ENCODE data around the gene ELF5. TPM values are rescaled to one million over a fixed set of nuclear protein-coding genes. Genes with fewer than 3 reads are reported as not detected.

The ELF5 gene
- total RNA-seq, 1 experiment from 2014 or later = not detected

- in situ Hi-C loops (cut with HindIII; ENCODE audit: low sequenced_read_pairs) = no loop called here
Measured at GRCh38 chr11:34499719-34500500, 13.7 kb downstream of the ELF5 start.

GRCh38 chr11:34495724-34496377 lies 17.7 kb downstream of the ELF5 start:
- in situ Hi-C loops (cut with HindIII; ENCODE audit: low sequenced_read_pairs) = no loop called here
- no peak for DNase-seq (ENCODE audit: low spot score)

More at GRCh38 chr11:34499719-34500500, 13.7 kb downstream of the ELF5 start:
- no peak for DNase-seq (ENCODE audit: low spot score)

DNA sequence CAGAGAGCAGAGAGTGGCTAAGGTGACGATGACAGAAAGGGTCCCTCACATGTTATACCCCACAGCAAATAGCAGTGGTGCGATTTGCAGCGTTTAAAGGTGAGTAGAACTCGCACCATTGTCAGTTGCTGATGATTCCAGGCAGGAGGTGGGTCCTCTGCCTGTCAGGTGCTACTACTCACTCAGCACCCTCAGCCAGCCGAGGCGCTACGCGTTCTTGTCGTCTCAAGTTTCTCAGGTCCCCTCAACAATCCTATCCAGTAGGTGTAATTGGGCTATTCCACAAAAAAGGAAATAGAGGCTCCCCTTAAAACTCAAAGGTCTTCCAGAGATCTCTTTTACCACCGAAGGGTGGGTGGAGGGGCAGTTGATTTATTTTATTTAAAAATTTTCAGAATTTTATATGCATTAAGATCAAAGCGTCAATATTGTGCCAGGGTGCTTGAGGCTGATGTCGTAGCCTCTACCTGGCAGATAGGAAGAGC lies 18.3 kb downstream of the ELF5 start:
- in situ Hi-C loops (cut with HindIII; ENCODE audit: low sequenced_read_pairs) = no loop called here
- DNase-seq (ENCODE audit: low spot score) = no peak

- DNase-seq (ENCODE audit: low spot score) = no peak
- in situ Hi-C loops (cut with HindIII; ENCODE audit: low sequenced_read_pairs) = no loop called here
Measured at GRCh38 chr11:34493926-34494595, 19.5 kb downstream of the ELF5 start.

- no peak for DNase-seq (ENCODE audit: low spot score)
- in situ Hi-C loops (cut with HindIII; ENCODE audit: low sequenced_read_pairs) = no loop called here
Measured at GRCh38 chr11:34493468-34493867, 20.1 kb downstream of the ELF5 start.

GRCh38 chr11:34492806-34493414 lies 20.7 kb downstream of the ELF5 start:
- DNase-seq (ENCODE audit: low spot score) = peak; percentile 72
- in situ Hi-C loops (cut with HindIII; ENCODE audit: low sequenced_read_pairs) = no loop called here

GRCh38 chr11:34490304-34490703 lies 23.3 kb downstream of the ELF5 start:
- in situ Hi-C loops (cut with HindIII; ENCODE audit: low sequenced_read_pairs) = no loop called here

DNA sequence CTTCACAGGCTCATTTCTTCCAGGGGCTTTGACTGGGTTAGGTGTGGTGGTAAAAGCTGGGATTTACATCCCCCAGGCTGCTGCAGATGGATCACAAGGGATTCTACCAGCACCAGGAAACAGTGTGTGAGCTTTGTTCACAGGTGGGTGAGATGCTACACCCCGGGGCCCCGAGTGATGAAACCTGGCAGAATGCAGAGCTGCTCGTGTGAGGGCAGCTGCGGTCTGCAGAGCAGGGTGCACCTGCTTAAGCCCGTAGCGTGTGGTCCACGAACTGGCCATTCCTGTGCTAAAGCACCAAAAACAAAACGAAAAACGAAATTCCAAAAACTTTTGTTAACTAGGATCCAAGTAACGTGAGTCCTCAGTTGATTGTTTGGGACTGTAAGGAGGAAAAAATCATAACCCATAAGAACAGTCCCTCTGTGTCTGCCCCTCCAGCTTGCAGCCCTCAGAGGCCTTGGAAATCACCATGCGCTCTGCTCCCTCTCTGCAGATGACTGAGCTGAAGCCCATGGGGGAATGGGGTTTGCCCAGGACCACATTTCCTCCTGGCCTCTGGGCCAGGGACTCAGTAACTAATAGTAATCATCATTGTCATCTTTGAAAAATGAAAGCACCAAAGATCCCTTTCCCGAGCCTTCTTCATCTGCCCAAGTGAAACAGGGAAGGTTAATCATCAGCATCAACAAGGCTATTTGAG lies 24.6 kb downstream of the ELF5 start:
- no peak for DNase-seq (ENCODE audit: low spot score)
- in situ Hi-C loops (cut with HindIII; ENCODE audit: low sequenced_read_pairs) = no loop called here

More at GRCh38 chr11:34490304-34490703, 23.3 kb downstream of the ELF5 start:
- DNase-seq (ENCODE audit: low spot score) = no peak

GRCh38 chr11:34487430-34487829 lies 26.2 kb downstream of the ELF5 start:
- in situ Hi-C loops (cut with HindIII; ENCODE audit: low sequenced_read_pairs) = no loop called here
- no peak for DNase-seq (ENCODE audit: low spot score)

DNA sequence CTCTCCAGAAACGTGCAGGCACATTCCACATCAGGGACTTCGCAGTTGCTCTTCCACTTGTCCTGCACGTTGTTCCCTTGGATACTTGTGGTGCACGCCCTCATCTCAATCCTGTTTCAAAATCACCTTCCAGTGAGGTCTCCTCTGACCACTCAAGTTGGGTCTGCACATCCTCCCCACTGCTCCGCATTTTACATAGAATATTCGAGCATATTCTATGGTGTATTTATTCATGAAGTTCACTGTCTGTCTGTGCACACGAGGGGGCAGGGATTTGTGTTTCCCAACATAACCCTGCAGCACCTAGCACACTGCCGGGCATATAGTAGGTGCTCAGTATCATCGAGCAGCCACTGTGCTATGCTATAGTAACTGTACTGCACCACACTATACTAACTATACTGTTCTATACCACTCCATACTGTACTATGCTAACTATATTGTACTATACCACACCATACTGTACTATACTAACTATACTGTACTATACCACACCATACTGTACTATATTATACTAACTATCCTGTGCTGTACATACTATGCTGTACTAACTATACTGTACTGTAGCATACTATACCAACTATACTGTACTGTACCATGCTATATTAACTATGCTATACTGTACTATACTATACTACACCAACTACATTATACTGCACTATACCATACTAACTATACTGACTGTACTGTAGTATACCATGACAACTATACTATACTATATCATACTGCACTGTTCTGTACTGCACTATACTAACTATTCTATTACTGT lies 30.3 kb downstream of the ELF5 start:
- no peak for DNase-seq (ENCODE audit: low spot score)
- in situ Hi-C loops (cut with HindIII; ENCODE audit: low sequenced_read_pairs) = no loop called here

GRCh38 chr11:34481307-34481706 lies 32.3 kb downstream of the ELF5 start:
- DNase-seq (ENCODE audit: low spot score) = no peak
- in situ Hi-C loops (cut with HindIII; ENCODE audit: low sequenced_read_pairs) = no loop called here

DNA sequence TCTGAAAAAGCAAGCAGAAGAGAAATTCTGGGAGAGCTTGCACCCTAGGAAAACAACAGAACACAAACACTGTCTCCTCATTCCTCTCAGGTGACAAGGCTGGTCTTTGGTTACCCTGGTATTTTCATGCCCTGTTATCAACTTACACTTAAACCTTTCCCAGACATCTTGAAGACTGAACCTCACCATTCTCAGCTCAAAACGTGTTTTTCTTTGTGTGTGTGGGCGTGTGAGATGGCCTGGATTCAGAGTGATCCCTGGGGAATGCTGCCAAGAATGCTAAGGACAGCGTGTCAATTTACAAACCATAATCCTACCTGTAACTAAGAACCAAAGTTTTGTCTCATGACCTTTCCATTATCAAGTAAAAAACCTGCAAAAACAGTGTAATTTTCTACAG lies 33.3 kb downstream of the ELF5 start:
- no peak for DNase-seq (ENCODE audit: low spot score)
- in situ Hi-C loops (cut with HindIII; ENCODE audit: low sequenced_read_pairs) = no loop called here

- in situ Hi-C loops (cut with HindIII; ENCODE audit: low sequenced_read_pairs) = no loop called here
- no peak for DNase-seq (ENCODE audit: low spot score)
Measured at GRCh38 chr11:34478845-34479663, 34.5 kb downstream of the ELF5 start.

DNA sequence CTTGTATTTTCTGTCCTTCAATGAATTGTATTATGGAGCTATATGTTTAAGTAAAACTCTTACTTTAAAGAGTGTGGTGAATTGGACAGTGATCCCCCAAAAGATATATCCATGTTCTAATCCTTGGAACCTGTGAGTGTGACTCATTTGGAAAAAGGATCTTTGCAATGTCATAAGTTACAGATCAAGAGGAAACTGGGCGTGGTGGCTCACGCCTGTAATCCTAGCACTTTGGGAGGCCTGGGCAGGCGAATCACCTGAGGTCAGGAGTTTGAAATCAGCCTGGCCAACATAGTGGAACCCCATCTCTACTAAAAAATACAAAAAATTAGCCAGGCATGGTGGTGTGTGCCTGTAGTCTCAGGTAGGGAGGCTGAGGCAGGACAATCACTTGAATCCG lies 36.7 kb downstream of the ELF5 start:
- in situ Hi-C loops (cut with HindIII; ENCODE audit: low sequenced_read_pairs) = no loop called here
- DNase-seq (ENCODE audit: low spot score) = no peak

- in situ Hi-C loops (cut with HindIII; ENCODE audit: low sequenced_read_pairs) = no loop called here
- no peak for DNase-seq (ENCODE audit: low spot score)
Measured at GRCh38 chr11:34475656-34476055, 37.9 kb downstream of the ELF5 start.

GRCh38 chr11:34473603-34474169 lies 39.9 kb downstream of the ELF5 start:
- DNase-seq (ENCODE audit: low spot score) = no peak
- in situ Hi-C loops (cut with HindIII; ENCODE audit: low sequenced_read_pairs) = no loop called here

DNA sequence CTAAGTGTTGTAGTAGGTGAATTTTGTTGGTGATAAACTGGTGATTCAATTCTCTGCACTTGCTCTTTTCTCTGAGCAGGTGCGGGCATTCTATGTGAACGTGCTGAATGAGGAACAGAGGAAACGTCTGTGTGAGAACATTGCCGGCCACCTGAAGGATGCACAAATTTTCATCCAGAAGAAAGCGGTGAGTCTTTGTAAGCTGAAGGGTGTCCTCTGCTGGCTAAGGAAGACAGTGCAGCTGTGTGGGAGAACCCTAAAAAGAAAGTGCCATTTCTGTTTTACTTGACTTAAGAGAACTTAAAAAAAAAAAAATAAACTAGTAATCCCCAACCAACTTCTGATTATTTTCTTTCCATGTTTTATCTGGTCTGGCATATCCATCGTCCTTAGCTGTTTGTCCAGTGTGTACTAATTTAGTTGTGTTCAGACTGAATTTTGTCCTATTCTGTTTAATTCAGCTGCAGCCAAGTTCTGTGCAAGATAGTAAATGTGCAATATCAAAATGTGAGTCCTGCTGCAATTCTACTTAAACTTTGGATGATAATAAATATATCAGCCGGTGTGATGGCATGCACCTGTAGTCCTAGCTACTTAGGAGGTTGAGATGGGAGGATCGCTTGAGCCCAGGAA lies 45.3 kb downstream of the ELF5 start:
- no peak for DNase-seq (ENCODE audit: low spot score)
- in situ Hi-C loops (cut with HindIII; ENCODE audit: low sequenced_read_pairs) = no loop called here

All from G401 (cell line).